Heart left ventricle (tissue), 13 donors: ENCODE results near the gene ZNF783.

Experiments
- POLR2A ChIP-seq, 2 donors: fragments of 450-650 bp; IDR thresholded peaks; one replicate each; pipeline ENCODE4 v1.6.1; 2017; ENCODE audit warnings: antibody characterized with exemption in 2 of 2, mild to moderate bottlenecking in 2 of 2, moderate library complexity in 2 of 2
- TF ChIP-seq, protein P1 (sequence below), 12 donors: fragments of 200-600 bp; sonication (generic) in 4 of 12; IDR thresholded peaks; one replicate each; pipeline versions ENCODE4 v1.5.0 to v1.8.0; 2018 to 2022; ENCODE audit warnings: antibody characterized with exemption in 12 of 12, mild to moderate bottlenecking in 5 of 12
- donor health status: ischemic (EF 13 %, LVEDD 7.1; RV severe dilation, severe dysfunction).
- donor health status: DM: no; HTN: yes; CAD: no.
- donor health status: DM: no; HTN: no; CAD: no.
- donor health status: ischemic (EF 25% LVEDD 6.9; RV normal size, moderate dysfunction).
- donor health status: ischemic (EF 25% LVEDD 5.7; RV mildly dilated, moderate dysfunction).
- donor health status: ischemic (EF 35%, LVEDD 5.7; RV mildly dilated, moderate dysfunction).
- donor health status: nonischemic (EF 11% LVEDD 7.7; RV severe dilation, severe dysfunction).
- donor health status: DM: yes; HTN: yes; CAD: no.
- donor health status: PGD.
- donor health status: ischemic (EF 29% LVEDD 5.4; RV normal size, mild dysfunction).
- donor health status: nonischemic (EF 23%, LVEDD 6.1; RV moderate dilation, normal function).

- TF ChIP-seq POLR2A (IDR thresholded peaks at IDR 0.05): no peak
- TF ChIP-seq, protein P1, sequence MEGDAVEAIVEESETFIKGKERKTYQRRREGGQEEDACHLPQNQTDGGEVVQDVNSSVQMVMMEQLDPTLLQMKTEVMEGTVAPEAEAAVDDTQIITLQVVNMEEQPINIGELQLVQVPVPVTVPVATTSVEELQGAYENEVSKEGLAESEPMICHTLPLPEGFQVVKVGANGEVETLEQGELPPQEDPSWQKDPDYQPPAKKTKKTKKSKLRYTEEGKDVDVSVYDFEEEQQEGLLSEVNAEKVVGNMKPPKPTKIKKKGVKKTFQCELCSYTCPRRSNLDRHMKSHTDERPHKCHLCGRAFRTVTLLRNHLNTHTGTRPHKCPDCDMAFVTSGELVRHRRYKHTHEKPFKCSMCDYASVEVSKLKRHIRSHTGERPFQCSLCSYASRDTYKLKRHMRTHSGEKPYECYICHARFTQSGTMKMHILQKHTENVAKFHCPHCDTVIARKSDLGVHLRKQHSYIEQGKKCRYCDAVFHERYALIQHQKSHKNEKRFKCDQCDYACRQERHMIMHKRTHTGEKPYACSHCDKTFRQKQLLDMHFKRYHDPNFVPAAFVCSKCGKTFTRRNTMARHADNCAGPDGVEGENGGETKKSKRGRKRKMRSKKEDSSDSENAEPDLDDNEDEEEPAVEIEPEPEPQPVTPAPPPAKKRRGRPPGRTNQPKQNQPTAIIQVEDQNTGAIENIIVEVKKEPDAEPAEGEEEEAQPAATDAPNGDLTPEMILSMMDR (IDR thresholded peaks at IDR 0.05): no peak
Measured at GRCh38 chr7:149245744-149246143, 16.3 kb upstream of the ZNF783 start.
